ENCODE measurements around the gene C16orf90. TPM values are rescaled to one million over a fixed set of nuclear protein-coding genes. Genes with fewer than 3 reads are reported as not detected.

C16orf90 gene
- total and polyA plus RNA-seq, 4 donors: not detected

DNA sequence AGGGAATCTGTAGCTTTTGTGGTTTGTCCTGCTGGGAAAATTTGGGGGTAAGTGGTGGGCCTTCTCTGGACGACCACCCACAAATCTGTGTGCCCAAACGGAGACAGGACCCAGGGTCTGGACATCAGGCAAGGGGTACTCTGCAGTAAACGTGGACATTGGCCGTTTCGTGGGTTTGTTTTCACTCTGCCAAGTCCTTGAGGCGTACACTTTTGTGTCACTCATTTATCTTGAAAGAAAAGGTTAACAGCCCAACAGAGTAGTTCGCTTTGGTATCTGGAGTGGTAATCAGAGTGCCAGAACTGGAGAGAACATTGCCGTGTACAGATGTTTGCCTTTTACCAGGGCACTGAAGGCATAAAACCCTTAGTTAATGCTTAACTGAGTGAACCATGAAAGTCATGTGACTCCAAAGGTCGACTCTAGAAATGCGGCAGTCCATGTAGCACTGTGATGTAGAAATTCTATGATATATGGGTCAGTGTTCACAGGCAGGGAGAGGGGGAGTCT is 36.4 kb downstream of the C16orf90 start:
- Histone ChIP-seq H3K36me3 (ENCODE audit: control insufficient read depth in 4 of 4, insufficient read depth in 3 of 4, low read depth in 1 of 4, low read length in 3 of 4) (no peaks in the 10 kb centered on the region), H3K4me3 (ENCODE audit: low read depth in 1 of 3, low read length in 3 of 3) (peak overlapping the region; percentile 85 to 99 (median 89)), H3K27ac (ENCODE audit: low read depth in 1 of 2, low read length in 2 of 2) (peak overlapping the region; percentile 91 to 95), H3K4me1 (ENCODE audit: control insufficient read depth in 4 of 4, insufficient read depth in 4 of 4, low read length in 3 of 4) (peaks cover 9 to 44% (median 35%) of the 10 kb centered on the region in 4 donors), H3K9ac (ENCODE audit: low read depth in 1 of 2, low read length in 2 of 2) (peak overlapping the region; percentile 87 to 97), H3K9me3 (ENCODE audit: control insufficient read depth in 4 of 4, low read length in 3 of 4) (no peaks in the 10 kb centered on the region), H3K27me3 (ENCODE audit: control insufficient read depth in 4 of 4, insufficient read depth in 4 of 4, low read length in 3 of 4) (no peaks in the 10 kb centered on the region)
- DNase-seq (ENCODE audit: low spot score): no peak
- TF ChIP-seq GABPA (IDR thresholded peaks at IDR 0.05 in 1 of 2, conservative IDR thresholded peaks at IDR 0.05 in 1 of 2) (peak in 1 of 2 donors; percentile 73), RXRA (IDR thresholded peaks at IDR 0.05) (peak; percentile 67 to 77), JUND (IDR thresholded peaks at IDR 0.05) (peak; percentile 17 to 38), HNF4A (conservative IDR thresholded peaks at IDR 0.05) (peak; percentile 81 to 86), FOXA1 (IDR thresholded peaks at IDR 0.05) (no peak), HNF4G (IDR thresholded peaks at IDR 0.05) (peak; percentile 63), TAF1 (conservative IDR thresholded peaks at IDR 0.05) (peak; percentile 97), RAD21 (IDR thresholded peaks at IDR 0.05) (peak; percentile 48 to 57), NR2F2 (IDR thresholded peaks at IDR 0.05) (peak; percentile 45), EGR1 (IDR thresholded peaks at IDR 0.05; ENCODE audit: low read depth in 2 of 2) (no peak), FOXA2 (IDR thresholded peaks at IDR 0.05) (peak; percentile 30), YY1 (IDR thresholded peaks at IDR 0.05) (peak; percentile 81), SP1 (IDR thresholded peaks at IDR 0.05) (peak; percentile 85)
- TF ChIP-seq, protein P1, sequence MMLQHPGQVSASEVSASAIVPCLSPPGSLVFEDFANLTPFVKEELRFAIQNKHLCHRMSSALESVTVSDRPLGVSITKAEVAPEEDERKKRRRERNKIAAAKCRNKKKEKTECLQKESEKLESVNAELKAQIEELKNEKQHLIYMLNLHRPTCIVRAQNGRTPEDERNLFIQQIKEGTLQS (IDR thresholded peaks at IDR 0.05): no peak
- TF ChIP-seq, protein P2, sequence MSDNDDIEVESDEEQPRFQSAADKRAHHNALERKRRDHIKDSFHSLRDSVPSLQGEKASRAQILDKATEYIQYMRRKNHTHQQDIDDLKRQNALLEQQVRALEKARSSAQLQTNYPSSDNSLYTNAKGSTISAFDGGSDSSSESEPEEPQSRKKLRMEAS (IDR thresholded peaks at IDR 0.05): peak; percentile 73
- TF ChIP-seq, protein P3, sequence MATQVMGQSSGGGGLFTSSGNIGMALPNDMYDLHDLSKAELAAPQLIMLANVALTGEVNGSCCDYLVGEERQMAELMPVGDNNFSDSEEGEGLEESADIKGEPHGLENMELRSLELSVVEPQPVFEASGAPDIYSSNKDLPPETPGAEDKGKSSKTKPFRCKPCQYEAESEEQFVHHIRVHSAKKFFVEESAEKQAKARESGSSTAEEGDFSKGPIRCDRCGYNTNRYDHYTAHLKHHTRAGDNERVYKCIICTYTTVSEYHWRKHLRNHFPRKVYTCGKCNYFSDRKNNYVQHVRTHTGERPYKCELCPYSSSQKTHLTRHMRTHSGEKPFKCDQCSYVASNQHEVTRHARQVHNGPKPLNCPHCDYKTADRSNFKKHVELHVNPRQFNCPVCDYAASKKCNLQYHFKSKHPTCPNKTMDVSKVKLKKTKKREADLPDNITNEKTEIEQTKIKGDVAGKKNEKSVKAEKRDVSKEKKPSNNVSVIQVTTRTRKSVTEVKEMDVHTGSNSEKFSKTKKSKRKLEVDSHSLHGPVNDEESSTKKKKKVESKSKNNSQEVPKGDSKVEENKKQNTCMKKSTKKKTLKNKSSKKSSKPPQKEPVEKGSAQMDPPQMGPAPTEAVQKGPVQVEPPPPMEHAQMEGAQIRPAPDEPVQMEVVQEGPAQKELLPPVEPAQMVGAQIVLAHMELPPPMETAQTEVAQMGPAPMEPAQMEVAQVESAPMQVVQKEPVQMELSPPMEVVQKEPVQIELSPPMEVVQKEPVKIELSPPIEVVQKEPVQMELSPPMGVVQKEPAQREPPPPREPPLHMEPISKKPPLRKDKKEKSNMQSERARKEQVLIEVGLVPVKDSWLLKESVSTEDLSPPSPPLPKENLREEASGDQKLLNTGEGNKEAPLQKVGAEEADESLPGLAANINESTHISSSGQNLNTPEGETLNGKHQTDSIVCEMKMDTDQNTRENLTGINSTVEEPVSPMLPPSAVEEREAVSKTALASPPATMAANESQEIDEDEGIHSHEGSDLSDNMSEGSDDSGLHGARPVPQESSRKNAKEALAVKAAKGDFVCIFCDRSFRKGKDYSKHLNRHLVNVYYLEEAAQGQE (IDR thresholded peaks at IDR 0.05): peak; percentile 93
- TF ChIP-seq, protein P4, sequence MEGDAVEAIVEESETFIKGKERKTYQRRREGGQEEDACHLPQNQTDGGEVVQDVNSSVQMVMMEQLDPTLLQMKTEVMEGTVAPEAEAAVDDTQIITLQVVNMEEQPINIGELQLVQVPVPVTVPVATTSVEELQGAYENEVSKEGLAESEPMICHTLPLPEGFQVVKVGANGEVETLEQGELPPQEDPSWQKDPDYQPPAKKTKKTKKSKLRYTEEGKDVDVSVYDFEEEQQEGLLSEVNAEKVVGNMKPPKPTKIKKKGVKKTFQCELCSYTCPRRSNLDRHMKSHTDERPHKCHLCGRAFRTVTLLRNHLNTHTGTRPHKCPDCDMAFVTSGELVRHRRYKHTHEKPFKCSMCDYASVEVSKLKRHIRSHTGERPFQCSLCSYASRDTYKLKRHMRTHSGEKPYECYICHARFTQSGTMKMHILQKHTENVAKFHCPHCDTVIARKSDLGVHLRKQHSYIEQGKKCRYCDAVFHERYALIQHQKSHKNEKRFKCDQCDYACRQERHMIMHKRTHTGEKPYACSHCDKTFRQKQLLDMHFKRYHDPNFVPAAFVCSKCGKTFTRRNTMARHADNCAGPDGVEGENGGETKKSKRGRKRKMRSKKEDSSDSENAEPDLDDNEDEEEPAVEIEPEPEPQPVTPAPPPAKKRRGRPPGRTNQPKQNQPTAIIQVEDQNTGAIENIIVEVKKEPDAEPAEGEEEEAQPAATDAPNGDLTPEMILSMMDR (IDR thresholded peaks at IDR 0.05; ENCODE audit: low read depth, low read length, missing input control): no peak
- TF ChIP-seq, protein P5, sequence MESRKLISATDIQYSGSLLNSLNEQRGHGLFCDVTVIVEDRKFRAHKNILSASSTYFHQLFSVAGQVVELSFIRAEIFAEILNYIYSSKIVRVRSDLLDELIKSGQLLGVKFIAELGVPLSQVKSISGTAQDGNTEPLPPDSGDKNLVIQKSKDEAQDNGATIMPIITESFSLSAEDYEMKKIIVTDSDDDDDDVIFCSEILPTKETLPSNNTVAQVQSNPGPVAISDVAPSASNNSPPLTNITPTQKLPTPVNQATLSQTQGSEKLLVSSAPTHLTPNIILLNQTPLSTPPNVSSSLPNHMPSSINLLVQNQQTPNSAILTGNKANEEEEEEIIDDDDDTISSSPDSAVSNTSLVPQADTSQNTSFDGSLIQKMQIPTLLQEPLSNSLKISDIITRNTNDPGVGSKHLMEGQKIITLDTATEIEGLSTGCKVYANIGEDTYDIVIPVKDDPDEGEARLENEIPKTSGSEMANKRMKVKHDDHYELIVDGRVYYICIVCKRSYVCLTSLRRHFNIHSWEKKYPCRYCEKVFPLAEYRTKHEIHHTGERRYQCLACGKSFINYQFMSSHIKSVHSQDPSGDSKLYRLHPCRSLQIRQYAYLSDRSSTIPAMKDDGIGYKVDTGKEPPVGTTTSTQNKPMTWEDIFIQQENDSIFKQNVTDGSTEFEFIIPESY (IDR thresholded peaks at IDR 0.05): peak; percentile 91
- 1% methylated on average over 10 of the region's 10 CpGs for WGBS

Data from liver (tissue), 9 donors.